Measurements from ENCODE around the gene TPP1.

The TPP1 gene

DNA sequence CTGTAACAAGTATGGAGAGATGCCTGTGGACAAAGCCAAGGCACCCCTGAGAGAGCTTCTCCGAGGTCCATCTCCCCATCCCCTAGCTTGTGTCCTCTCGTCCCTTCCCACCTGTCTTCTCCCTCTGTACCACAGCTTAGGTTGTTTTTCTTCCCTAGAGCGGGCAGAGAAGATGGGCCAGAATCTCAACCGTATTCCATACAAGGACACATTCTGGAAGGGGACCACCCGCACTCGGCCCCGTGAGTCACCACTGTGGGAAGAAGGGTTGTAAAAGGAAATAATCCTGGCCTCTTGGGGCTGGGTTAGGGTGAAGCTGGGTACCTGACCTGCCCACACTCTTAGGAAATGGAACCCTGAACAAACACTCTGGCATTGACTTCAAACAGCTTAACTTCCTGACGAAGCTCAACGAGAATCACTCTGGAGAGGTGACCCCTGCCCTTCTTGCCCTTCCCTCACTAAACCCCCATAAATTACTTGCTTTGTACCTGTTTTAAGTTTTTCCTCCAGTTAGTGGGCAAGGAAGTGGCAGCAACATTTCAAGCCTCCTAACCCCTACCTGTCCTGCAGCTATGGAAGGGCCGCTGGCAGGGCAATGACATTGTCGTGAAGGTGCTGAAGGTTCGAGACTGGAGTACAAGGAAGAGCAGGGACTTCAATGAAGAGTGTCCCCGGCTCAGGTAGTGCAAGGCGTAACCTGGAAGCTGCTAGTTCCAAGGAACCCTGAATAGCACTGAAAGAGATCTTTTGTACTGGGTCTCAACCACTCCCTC lies 10.3 kb downstream of the TPP1 start:
- TF ChIP-seq, protein P1, sequence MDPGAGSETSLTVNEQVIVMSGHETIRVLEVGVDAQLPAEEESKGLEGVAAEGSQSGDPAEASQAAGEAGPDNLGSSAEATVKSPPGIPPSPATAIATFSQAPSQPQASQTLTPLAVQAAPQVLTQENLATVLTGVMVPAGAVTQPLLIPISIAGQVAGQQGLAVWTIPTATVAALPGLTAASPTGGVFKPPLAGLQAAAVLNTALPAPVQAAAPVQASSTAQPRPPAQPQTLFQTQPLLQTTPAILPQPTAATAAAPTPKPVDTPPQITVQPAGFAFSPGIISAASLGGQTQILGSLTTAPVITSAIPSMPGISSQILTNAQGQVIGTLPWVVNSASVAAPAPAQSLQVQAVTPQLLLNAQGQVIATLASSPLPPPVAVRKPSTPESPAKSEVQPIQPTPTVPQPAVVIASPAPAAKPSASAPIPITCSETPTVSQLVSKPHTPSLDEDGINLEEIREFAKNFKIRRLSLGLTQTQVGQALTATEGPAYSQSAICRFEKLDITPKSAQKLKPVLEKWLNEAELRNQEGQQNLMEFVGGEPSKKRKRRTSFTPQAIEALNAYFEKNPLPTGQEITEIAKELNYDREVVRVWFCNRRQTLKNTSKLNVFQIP (CRISPR knock-in tag; IDR thresholded peaks at IDR 0.05; ENCODE audit: borderline replicate concordance, low read depth), result no peak
- TF ChIP-seq ZNF8 (CRISPR knock-in tag; IDR thresholded peaks at IDR 0.05) (no peak), ISL1 (CRISPR knock-in tag; IDR thresholded peaks at IDR 0.05) (no peak), GLIS3 (CRISPR knock-in tag; IDR thresholded peaks at IDR 0.05) (no peak), OSR1 (CRISPR knock-in tag; IDR thresholded peaks at IDR 0.05) (no peak), TCF4 (CRISPR knock-in tag; IDR thresholded peaks at IDR 0.05; ENCODE audit: borderline replicate concordance) (no peak), RARB (CRISPR knock-in tag; IDR thresholded peaks at IDR 0.05) (no peak), ZNF565 (CRISPR knock-in tag; conservative IDR thresholded peaks at IDR 0.05; ENCODE audit: low read depth) (no peak), ZFP3 (CRISPR knock-in tag; IDR thresholded peaks at IDR 0.05) (no peak), ESRRG (CRISPR knock-in tag; IDR thresholded peaks at IDR 0.05) (no peak), TOX (CRISPR knock-in tag; IDR thresholded peaks at IDR 0.05; ENCODE audit: borderline replicate concordance) (no peak), ZNF70 (CRISPR knock-in tag; IDR thresholded peaks at IDR 0.05) (no peak), PPARA (CRISPR knock-in tag; IDR thresholded peaks at IDR 0.05; ENCODE audit: borderline replicate concordance) (no peak), SNAI2 (CRISPR knock-in tag; IDR thresholded peaks at IDR 0.05) (no peak)
- TF ChIP-seq, protein P2, sequence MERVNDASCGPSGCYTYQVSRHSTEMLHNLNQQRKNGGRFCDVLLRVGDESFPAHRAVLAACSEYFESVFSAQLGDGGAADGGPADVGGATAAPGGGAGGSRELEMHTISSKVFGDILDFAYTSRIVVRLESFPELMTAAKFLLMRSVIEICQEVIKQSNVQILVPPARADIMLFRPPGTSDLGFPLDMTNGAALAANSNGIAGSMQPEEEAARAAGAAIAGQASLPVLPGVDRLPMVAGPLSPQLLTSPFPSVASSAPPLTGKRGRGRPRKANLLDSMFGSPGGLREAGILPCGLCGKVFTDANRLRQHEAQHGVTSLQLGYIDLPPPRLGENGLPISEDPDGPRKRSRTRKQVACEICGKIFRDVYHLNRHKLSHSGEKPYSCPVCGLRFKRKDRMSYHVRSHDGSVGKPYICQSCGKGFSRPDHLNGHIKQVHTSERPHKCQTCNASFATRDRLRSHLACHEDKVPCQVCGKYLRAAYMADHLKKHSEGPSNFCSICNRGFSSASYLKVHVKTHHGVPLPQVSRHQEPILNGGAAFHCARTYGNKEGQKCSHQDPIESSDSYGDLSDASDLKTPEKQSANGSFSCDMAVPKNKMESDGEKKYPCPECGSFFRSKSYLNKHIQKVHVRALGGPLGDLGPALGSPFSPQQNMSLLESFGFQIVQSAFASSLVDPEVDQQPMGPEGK (CRISPR knock-in tag; IDR thresholded peaks at IDR 0.05; ENCODE audit: borderline replicate concordance), result no peak
- TF ChIP-seq, protein P3, sequence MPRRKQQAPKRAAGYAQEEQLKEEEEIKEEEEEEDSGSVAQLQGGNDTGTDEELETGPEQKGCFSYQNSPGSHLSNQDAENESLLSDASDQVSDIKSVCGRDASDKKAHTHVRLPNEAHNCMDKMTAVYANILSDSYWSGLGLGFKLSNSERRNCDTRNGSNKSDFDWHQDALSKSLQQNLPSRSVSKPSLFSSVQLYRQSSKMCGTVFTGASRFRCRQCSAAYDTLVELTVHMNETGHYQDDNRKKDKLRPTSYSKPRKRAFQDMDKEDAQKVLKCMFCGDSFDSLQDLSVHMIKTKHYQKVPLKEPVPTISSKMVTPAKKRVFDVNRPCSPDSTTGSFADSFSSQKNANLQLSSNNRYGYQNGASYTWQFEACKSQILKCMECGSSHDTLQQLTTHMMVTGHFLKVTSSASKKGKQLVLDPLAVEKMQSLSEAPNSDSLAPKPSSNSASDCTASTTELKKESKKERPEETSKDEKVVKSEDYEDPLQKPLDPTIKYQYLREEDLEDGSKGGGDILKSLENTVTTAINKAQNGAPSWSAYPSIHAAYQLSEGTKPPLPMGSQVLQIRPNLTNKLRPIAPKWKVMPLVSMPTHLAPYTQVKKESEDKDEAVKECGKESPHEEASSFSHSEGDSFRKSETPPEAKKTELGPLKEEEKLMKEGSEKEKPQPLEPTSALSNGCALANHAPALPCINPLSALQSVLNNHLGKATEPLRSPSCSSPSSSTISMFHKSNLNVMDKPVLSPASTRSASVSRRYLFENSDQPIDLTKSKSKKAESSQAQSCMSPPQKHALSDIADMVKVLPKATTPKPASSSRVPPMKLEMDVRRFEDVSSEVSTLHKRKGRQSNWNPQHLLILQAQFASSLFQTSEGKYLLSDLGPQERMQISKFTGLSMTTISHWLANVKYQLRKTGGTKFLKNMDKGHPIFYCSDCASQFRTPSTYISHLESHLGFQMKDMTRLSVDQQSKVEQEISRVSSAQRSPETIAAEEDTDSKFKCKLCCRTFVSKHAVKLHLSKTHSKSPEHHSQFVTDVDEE (CRISPR knock-in tag; IDR thresholded peaks at IDR 0.05), result no peak
- TF ChIP-seq, protein P4, sequence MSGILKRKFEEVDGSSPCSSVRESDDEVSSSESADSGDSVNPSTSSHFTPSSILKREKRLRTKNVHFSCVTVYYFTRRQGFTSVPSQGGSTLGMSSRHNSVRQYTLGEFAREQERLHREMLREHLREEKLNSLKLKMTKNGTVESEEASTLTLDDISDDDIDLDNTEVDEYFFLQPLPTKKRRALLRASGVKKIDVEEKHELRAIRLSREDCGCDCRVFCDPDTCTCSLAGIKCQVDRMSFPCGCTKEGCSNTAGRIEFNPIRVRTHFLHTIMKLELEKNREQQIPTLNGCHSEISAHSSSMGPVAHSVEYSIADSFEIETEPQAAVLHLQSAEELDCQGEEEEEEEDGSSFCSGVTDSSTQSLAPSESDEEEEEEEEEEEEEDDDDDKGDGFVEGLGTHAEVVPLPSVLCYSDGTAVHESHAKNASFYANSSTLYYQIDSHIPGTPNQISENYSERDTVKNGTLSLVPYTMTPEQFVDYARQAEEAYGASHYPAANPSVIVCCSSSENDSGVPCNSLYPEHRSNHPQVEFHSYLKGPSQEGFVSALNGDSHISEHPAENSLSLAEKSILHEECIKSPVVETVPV (CRISPR knock-in tag; IDR thresholded peaks at IDR 0.05), result no peak
- TF ChIP-seq, protein P5, sequence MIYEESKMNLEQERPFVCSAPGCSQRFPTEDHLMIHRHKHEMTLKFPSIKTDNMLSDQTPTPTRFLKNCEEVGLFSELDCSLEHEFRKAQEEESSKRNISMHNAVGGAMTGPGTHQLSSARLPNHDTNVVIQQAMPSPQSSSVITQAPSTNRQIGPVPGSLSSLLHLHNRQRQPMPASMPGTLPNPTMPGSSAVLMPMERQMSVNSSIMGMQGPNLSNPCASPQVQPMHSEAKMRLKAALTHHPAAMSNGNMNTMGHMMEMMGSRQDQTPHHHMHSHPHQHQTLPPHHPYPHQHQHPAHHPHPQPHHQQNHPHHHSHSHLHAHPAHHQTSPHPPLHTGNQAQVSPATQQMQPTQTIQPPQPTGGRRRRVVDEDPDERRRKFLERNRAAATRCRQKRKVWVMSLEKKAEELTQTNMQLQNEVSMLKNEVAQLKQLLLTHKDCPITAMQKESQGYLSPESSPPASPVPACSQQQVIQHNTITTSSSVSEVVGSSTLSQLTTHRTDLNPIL (CRISPR knock-in tag; IDR thresholded peaks at IDR 0.05; ENCODE audit: low read depth), result no peak
- no peak for ATAC-seq

DNA sequence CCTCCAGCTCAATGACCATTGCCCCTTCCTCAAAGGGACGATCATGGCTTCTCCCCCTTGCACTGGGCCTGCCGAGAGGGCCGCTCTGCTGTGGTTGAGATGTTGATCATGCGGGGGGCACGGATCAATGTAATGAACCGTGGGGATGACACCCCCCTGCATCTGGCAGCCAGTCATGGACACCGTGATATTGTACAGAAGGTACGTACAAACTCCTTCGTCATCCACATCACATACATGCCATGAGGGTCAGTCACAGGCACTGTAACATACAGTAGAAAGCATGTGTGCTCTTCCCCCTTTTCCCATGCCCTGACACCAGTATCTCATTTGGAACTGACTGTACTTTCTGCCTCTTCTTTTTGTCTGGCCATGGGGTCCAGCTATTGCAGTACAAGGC lies 11.2 kb downstream of the TPP1 start:
- no peak for ATAC-seq
- no peak for TF ChIP-seq ZC3H10 (CRISPR knock-in tag; IDR thresholded peaks at IDR 0.05)
- no peak for TF ChIP-seq ZNF8 (CRISPR knock-in tag; IDR thresholded peaks at IDR 0.05)
- TF ChIP-seq, protein P4 (CRISPR knock-in tag; IDR thresholded peaks at IDR 0.05), result no peak
- TF ChIP-seq, protein P3 (CRISPR knock-in tag; IDR thresholded peaks at IDR 0.05), result no peak
- TF ChIP-seq OSR1 (CRISPR knock-in tag; IDR thresholded peaks at IDR 0.05), result no peak
- TF ChIP-seq RARB (CRISPR knock-in tag; IDR thresholded peaks at IDR 0.05), result no peak
